Glutamatergic neuron (in vitro differentiated cells): ENCODE results near the gene SLC10A6. TPM values are rescaled to one million over a fixed set of nuclear protein-coding genes. Genes with fewer than 3 reads are reported as not detected.

ENCODE experiments used
- DNase-seq: peaks from one replicate; pipeline ENCODE4 v3.0.0; 2022
- H3K27ac Mint-ChIP-seq: one replicate; pipeline ENCODE4 v1.8.0; 2020; ENCODE audit warnings: mild to moderate bottlenecking, mixed read lengths, inconsistent platforms; ENCODE audit not compliant: unreplicated experiment
- H3K27me3 Mint-ChIP-seq: one replicate; pipeline ENCODE4 v1.8.0; 2020; ENCODE audit warnings: mild to moderate bottlenecking, moderate library complexity, mixed read lengths, inconsistent platforms; ENCODE audit not compliant: unreplicated experiment
- H3K36me3 Mint-ChIP-seq: one replicate; pipeline ENCODE4 v1.8.0; 2020; ENCODE audit warnings: mild to moderate bottlenecking, mixed read lengths, inconsistent platforms; ENCODE audit not compliant: unreplicated experiment
- H3K4me1 Mint-ChIP-seq: one replicate; pipeline ENCODE4 v1.8.0; 2020; ENCODE audit warnings: mild to moderate bottlenecking, low read depth, mixed read lengths, inconsistent platforms; ENCODE audit not compliant: unreplicated experiment
- H3K4me3 Mint-ChIP-seq: one replicate; pipeline ENCODE4 v1.8.0; 2020; ENCODE audit warnings: mild to moderate bottlenecking, mixed read lengths, inconsistent platforms; ENCODE audit not compliant: unreplicated experiment
- H3K9me3 Mint-ChIP-seq: one replicate; pipeline ENCODE4 v1.8.0; 2020; ENCODE audit warnings: mild to moderate bottlenecking, moderate library complexity, mixed read lengths, inconsistent platforms; ENCODE audit not compliant: unreplicated experiment
- total RNA-seq: library from RNA; stranded (reverse); fragmentation: NEBNext Ultra II Directional; extraction: Animal tissue kit (Norgen Biotek cat#: 25700); gene quantifications from one replicate; pipeline ENCODE4 v1.2.1, GENCODE V29; 2021; ENCODE audit not compliant: unreplicated experiment
- TF ChIP-seq, protein P1 (sequence below): fragments of 200-600 bp; sonication (generic); IDR thresholded peaks from one replicate; pipeline ENCODE4 v1.5.0; 2021; ENCODE audit not compliant: partially characterized antibody, unreplicated experiment

The SLC10A6 gene
- total RNA-seq, 1 donor from 2014 or later: not detected

DNA sequence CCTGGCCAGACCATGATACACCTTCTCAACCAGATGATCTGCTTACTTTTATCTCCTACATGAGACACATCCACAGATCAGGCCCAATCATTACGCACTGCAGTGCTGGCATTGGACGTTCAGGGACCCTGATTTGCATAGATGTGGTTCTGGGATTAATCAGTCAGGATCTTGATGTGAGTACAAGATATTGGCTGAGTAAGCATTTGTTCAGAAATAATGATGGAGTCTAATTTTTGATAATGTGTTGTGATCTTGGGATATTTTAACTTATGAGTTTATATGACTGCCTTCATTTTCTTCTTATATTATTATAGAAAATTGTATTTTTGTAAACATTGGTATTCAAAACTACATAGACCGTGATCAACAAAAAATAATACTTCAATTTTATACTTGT is 39.4 kb downstream of the SLC10A6 start:
- TF ChIP-seq, protein P1, sequence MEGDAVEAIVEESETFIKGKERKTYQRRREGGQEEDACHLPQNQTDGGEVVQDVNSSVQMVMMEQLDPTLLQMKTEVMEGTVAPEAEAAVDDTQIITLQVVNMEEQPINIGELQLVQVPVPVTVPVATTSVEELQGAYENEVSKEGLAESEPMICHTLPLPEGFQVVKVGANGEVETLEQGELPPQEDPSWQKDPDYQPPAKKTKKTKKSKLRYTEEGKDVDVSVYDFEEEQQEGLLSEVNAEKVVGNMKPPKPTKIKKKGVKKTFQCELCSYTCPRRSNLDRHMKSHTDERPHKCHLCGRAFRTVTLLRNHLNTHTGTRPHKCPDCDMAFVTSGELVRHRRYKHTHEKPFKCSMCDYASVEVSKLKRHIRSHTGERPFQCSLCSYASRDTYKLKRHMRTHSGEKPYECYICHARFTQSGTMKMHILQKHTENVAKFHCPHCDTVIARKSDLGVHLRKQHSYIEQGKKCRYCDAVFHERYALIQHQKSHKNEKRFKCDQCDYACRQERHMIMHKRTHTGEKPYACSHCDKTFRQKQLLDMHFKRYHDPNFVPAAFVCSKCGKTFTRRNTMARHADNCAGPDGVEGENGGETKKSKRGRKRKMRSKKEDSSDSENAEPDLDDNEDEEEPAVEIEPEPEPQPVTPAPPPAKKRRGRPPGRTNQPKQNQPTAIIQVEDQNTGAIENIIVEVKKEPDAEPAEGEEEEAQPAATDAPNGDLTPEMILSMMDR: no peak
- DNase-seq: no peak
- no peaks in the 10 kb centered on the region for H3K9me3 Mint-ChIP-seq
- no peak overlapping the region for H3K27ac Mint-ChIP-seq
- no peak overlapping the region for H3K4me3 Mint-ChIP-seq
- H3K36me3 Mint-ChIP-seq: no peaks in the 10 kb centered on the region
- no peaks in the 10 kb centered on the region for H3K4me1 Mint-ChIP-seq
- H3K27me3 Mint-ChIP-seq: no peaks in the 10 kb centered on the region

DNA sequence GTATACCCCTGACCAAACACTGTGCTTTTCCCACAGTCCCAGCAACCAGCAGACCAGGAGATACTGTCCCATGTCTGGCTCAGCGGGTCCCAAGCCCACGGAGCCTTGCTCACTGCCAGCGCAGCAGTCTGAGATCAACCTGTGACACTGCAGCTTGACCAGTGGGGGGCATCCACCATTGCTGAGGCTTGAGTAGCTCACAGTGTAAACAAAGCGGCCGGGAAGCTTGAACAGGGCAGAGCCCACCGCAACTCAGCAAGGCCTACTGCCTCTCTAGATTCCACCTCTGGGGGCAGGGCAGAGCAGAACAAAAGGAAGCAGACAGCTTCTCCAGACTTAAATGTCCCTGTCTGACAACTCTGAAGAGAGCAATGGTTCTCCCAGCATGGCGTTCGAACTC is 58.1 kb downstream of the SLC10A6 start:
- Mint-ChIP-seq H3K9me3 (no peaks in the 10 kb centered on the region), H3K27me3 (peaks cover 3% of the 10 kb centered on the region), H3K4me3 (no peak overlapping the region), H3K36me3 (peaks cover 40% of the 10 kb centered on the region), H3K4me1 (no peaks in the 10 kb centered on the region), H3K27ac (no peak overlapping the region)
- no peak for DNase-seq
- TF ChIP-seq, protein P1: no peak

GRCh38 chr4:86788826-86789225 is 60.4 kb downstream of the SLC10A6 start:
- Mint-ChIP-seq H3K27ac (no peak overlapping the region), H3K9me3 (no peaks in the 10 kb centered on the region), H3K4me1 (no peaks in the 10 kb centered on the region), H3K4me3 (no peak overlapping the region), H3K27me3 (peaks cover 2% of the 10 kb centered on the region), H3K36me3 (peaks cover 36% of the 10 kb centered on the region)
- DNase-seq: no peak
- TF ChIP-seq, protein P1: no peak

DNA sequence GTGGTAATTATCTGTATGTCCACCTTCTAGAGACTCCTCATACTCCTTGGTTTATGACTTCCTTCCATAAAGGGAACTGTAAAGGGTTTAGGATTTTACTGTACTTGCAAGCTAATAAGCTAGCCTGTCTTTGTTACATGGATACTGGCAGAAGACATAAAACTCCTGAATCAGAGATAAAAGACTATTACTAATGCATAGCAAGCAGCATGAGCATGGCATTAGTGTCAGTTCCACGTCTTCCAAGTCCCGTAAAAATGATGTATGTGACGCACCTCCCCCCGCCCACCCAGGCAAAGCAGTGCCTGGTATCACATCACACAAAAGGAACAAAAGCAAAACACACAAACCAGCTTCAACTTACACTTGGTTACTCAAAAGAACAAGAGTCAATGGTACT is 71.0 kb downstream of the SLC10A6 start:
- TF ChIP-seq, protein P1: no peak
- no peak overlapping the region for H3K4me3 Mint-ChIP-seq
- H3K9me3 Mint-ChIP-seq: no peaks in the 10 kb centered on the region
- H3K36me3 Mint-ChIP-seq: no peaks in the 10 kb centered on the region
- H3K4me1 Mint-ChIP-seq: no peaks in the 10 kb centered on the region
- no peak for DNase-seq
- no peak overlapping the region for H3K27ac Mint-ChIP-seq
- peaks cover 1% of the 10 kb centered on the region for H3K27me3 Mint-ChIP-seq

DNA sequence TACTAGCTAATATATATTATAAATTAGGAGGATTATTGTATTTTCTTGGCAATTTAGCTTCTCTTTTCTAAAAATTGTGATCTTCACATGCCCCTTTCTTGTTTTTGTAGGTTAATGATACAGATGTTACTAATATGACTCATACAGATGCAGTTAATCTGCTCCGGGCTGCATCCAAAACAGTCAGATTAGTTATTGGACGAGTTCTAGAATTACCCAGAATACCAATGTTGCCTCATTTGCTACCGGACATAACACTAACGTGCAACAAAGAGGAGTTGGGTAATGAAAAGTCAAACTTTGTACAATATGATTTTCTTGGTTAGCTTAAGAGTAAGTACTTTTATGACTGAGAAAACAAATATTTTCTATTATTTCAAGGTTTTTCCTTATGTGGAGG is 74.1 kb downstream of the SLC10A6 start:
- Mint-ChIP-seq H3K4me1 (no peaks in the 10 kb centered on the region), H3K4me3 (no peak overlapping the region), H3K9me3 (peaks cover 2% of the 10 kb centered on the region), H3K36me3 (no peaks in the 10 kb centered on the region), H3K27ac (no peak overlapping the region), H3K27me3 (peaks cover 1% of the 10 kb centered on the region)
- DNase-seq: no peak
- TF ChIP-seq, protein P1: no peak

Other genes with a start within 250 kb of the SLC10A6 start
- gene C4orf36, start 43.0 kb upstream of the SLC10A6 start, total RNA-seq: not detected
- 42.5 TPM for gene AFF1, start 85.6 kb upstream of the SLC10A6 start, total RNA-seq